H1 (cell line): Measurements from ENCODE around the gene NCOA5. TPM values are rescaled to one million over a fixed set of nuclear protein-coding genes. Genes with fewer than 3 reads are reported as not detected.

Source experiments
- CTCF ChIA-PET: fragments of 300-600 bp; sonication (Branson Sonifier 250); formaldehyde crosslinking; loops from one replicate; lab custom pipeline; 2021; ENCODE audit not compliant: partially characterized antibody; lab: Charles Lee
- POLR2A ChIA-PET: fragments of 300-600 bp; sonication (Branson Sonifier 250); formaldehyde crosslinking; loops from one replicate; lab custom pipeline; 2021; ENCODE audit warnings: inconsistent platforms; ENCODE audit not compliant: partially characterized antibody; lab: Charles Lee
- DNase-seq, 2 experiments: peaks; one replicate each; pipeline versions ENCODE4 v3.0.0 to v3.0.0-alpha.2; 2010 to 2022; ENCODE audit warnings: low spot score in 2 of 2, low read depth in 1 of 2, mixed read lengths in 1 of 2
- FAIRE-seq: peaks from 2 replicates; lab custom pipeline; 2011; peaks lifted over from hg19 to GRCh38; lab: Jason Lieb, UNC
- H2AFZ ChIP-seq: 2 replicates; pipeline ENCODE4 v1.8.1; 2012; ENCODE audit warnings: low read length, inconsistent platforms
- H2AK5ac ChIP-seq: 2 replicates; pipeline ENCODE4 v1.6.1; 2013; ENCODE audit warnings: low read depth, low read length
- H2BK120ac ChIP-seq: replicated peaks from 2 replicates; pipeline ENCODE3; 2013; ENCODE audit warnings: low read depth, low read length, inconsistent platforms
- H2BK12ac ChIP-seq: 2 replicates; pipeline ENCODE4 v1.6.1; 2013; ENCODE audit warnings: low read depth, low read length
- H2BK15ac ChIP-seq: 2 replicates; pipeline ENCODE4 v1.6.1; 2013; ENCODE audit warnings: low read length
- H2BK20ac ChIP-seq: 2 replicates; pipeline ENCODE4 v1.6.1; 2013; ENCODE audit warnings: low read length
- H2BK5ac ChIP-seq: 2 replicates; pipeline ENCODE4 v1.6.1; 2013; ENCODE audit warnings: low read depth, low read length
- H3K14ac ChIP-seq: 2 replicates; pipeline ENCODE4 v1.6.1; 2013; ENCODE audit warnings: inconsistent platforms; ENCODE audit not compliant: insufficient read length
- H3K18ac ChIP-seq: 2 replicates; pipeline ENCODE4 v1.6.1; 2013; ENCODE audit warnings: low read length; ENCODE audit errors: extremely low read depth
- H3K23ac ChIP-seq: 2 replicates; pipeline ENCODE4 v1.6.1; 2013; ENCODE audit warnings: inconsistent platforms; ENCODE audit not compliant: insufficient read length
- H3K23me2 ChIP-seq: 2 replicates; pipeline ENCODE4 v1.6.1; 2013; ENCODE audit warnings: low read depth, low read length
- H3K27ac ChIP-seq: 2 replicates; pipeline ENCODE4 v1.6.1; 2011; ENCODE audit warnings: low read depth, low read length, inconsistent platforms
- H3K27me3 ChIP-seq, 4 experiments: replicated peaks in 1 of 4; 1 replicate in 1 of 4; 2 replicates in 3 of 4; pipeline versions ENCODE4 v1.6.1 to v1.8.1; 2011 to 2013; ENCODE audit warnings: low read length in 3 of 4, mild to moderate bottlenecking in 3 of 4, inconsistent platforms in 2 of 4, mixed read lengths in 2 of 4, moderate library complexity in 1 of 4; ENCODE audit not compliant: control insufficient read depth in 3 of 4, insufficient read depth in 3 of 4; ENCODE audit errors: extremely low read depth in 1 of 4
- H3K36me3 ChIP-seq, 4 experiments: 2 replicates each; pipeline versions ENCODE4 v1.6.1 to v1.8.1; 2011 to 2013; ENCODE audit warnings: mild to moderate bottlenecking in 4 of 4, low read length in 3 of 4, moderate library complexity in 2 of 4, control low read depth in 1 of 4, inconsistent platforms in 1 of 4; ENCODE audit not compliant: insufficient read depth in 4 of 4, control insufficient read depth in 2 of 4
- H3K4ac ChIP-seq: replicated peaks from 2 replicates; pipeline ENCODE3; 2013; ENCODE audit warnings: low read length, low read depth, mixed read lengths, inconsistent platforms; ENCODE audit not compliant: insufficient read length
- H3K4me1 ChIP-seq, 4 experiments: replicated peaks in 1 of 4; 1 replicate in 1 of 4; 2 replicates in 3 of 4; pipeline versions ENCODE4 v1.6.1 to v1.8.1; 2011 to 2013; ENCODE audit warnings: low read length in 3 of 4, inconsistent platforms in 2 of 4, mixed read lengths in 1 of 4; ENCODE audit not compliant: insufficient read depth in 4 of 4, control insufficient read depth in 3 of 4
- H3K4me2 ChIP-seq, 2 experiments: 2 replicates each; pipeline versions ENCODE4 v1.6.1 to v1.8.1; 2011 to 2013; ENCODE audit warnings: low read depth in 2 of 2, low read length in 2 of 2, control low read depth in 1 of 2, inconsistent platforms in 1 of 2, mild to moderate bottlenecking in 1 of 2; ENCODE audit not compliant: insufficient read depth in 1 of 2
- H3K4me3 ChIP-seq, 4 experiments: fragments of 200-600, 300-600 bp in 1 of 4; sonication (generic), shearing (Covaris generic), sonication (Bioruptor Twin) in 1 of 4; 2 replicates each; pipeline versions ENCODE4 v1.5.1 to v1.8.1; 2011 to 2016; ENCODE audit warnings: low read length in 4 of 4, low read depth in 3 of 4, control low read depth in 2 of 4, inconsistent platforms in 2 of 4, mild to moderate bottlenecking in 2 of 4, mixed read lengths in 1 of 4, moderate library complexity in 1 of 4; ENCODE audit not compliant: insufficient read depth in 2 of 4; ENCODE audit errors: extremely low read depth in 1 of 4
- H3K56ac ChIP-seq: replicated peaks from 2 replicates; pipeline ENCODE3; 2013; ENCODE audit warnings: low read depth, mild to moderate bottlenecking, mixed read lengths, low read length, inconsistent platforms; ENCODE audit not compliant: insufficient read length
- H3K79me1 ChIP-seq: 2 replicates; pipeline ENCODE4 v1.6.1; 2013; ENCODE audit warnings: low read depth, low read length, control low read depth
- H3K79me2 ChIP-seq, 2 experiments: 2 replicates each; pipeline versions ENCODE4 v1.6.1 to v1.8.1; 2012 to 2013; ENCODE audit warnings: low read length in 2 of 2, mild to moderate bottlenecking in 2 of 2, inconsistent platforms in 1 of 2; ENCODE audit not compliant: insufficient read depth in 2 of 2, control insufficient read depth in 1 of 2
- H3K9ac ChIP-seq, 4 experiments: replicated peaks in 1 of 4; 1 replicate in 1 of 4; 2 replicates in 3 of 4; pipeline versions ENCODE4 v1.6.1 to v1.8.1; 2011 to 2013; ENCODE audit warnings: low read depth in 3 of 4, low read length in 3 of 4, control low read depth in 2 of 4, mild to moderate bottlenecking in 2 of 4, moderate library complexity in 2 of 4, inconsistent platforms in 1 of 4; ENCODE audit errors: extremely low read depth in 1 of 4
- H3K9me3 ChIP-seq, 2 experiments: 2 replicates each; pipeline versions ENCODE4 v1.6.1 to v1.8.1; 2012 to 2013; ENCODE audit warnings: mild to moderate bottlenecking in 2 of 2, moderate library complexity in 2 of 2, control low read depth in 1 of 2, inconsistent platforms in 1 of 2, low read depth in 1 of 2, low read length in 1 of 2, mixed read lengths in 1 of 2; ENCODE audit not compliant: insufficient read depth in 2 of 2
- H4K20me1 ChIP-seq, 2 experiments: replicated peaks in 1 of 2; 2 replicates each; pipeline versions ENCODE3 to v1.8.1; 2011 to 2013; ENCODE audit warnings: inconsistent platforms in 2 of 2, low read length in 2 of 2, mild to moderate bottlenecking in 1 of 2; ENCODE audit not compliant: insufficient read depth in 2 of 2, control insufficient read depth in 1 of 2
- H4K5ac ChIP-seq: 2 replicates; pipeline ENCODE4 v1.6.1; 2013; ENCODE audit warnings: low read length, low read depth, mixed read lengths, inconsistent platforms; ENCODE audit not compliant: insufficient read length
- H4K8ac ChIP-seq: 2 replicates; pipeline ENCODE4 v1.8.0; 2013; ENCODE audit warnings: mild to moderate bottlenecking, moderate library complexity, low read length, inconsistent platforms; ENCODE audit not compliant: insufficient read depth; ENCODE audit errors: extremely low read depth
- H4K91ac ChIP-seq: replicated peaks from 2 replicates; pipeline ENCODE3; 2013; ENCODE audit warnings: low read length, mixed read lengths, inconsistent platforms; ENCODE audit not compliant: insufficient read length
- WGBS, 2 experiments: shearing (Covaris generic) in 1 of 2; methylation state at CpG; one replicate each; pipeline versions ENCODE4 v1.1.6 to v1.1.7; 2013 to 2015; ENCODE audit warnings: low lambda C conversion rate in 2 of 2, mixed read lengths in 2 of 2, inconsistent platforms in 1 of 2, low coverage in 1 of 2, missing lambda C conversion rate in 1 of 2; ENCODE audit not compliant: insufficient replicate concordance in 2 of 2, insufficient coverage in 1 of 2, insufficient read length in 1 of 2; ENCODE audit errors: extremely low coverage in 1 of 2, missing lambda C conversion rate in 1 of 2; 5-methylcytosine and 5-hydroxymethylcytosine counted together
- polyA plus RNA-seq, 7 experiments: library from polyadenylated mRNA; depleted of rRNA in 3 of 7; stranded (reverse) in 5 of 7; unstranded in 2 of 7; fragments of >200 nt in 5 of 7; fragments of 200-250 nt in 2 of 7; gene quantifications; 1 replicate in 5 of 7; 2 replicates in 1 of 7; 4 replicates in 1 of 7; pipeline versions ENCODE4 v1.2.1 to v1.2.3, GENCODE V29; 2011 to 2013; ENCODE audit warnings: missing spikeins in 2 of 7, mixed read lengths in 2 of 7
- total RNA-seq: library from RNA; stranded (reverse); fragmentation: NEBNext Ultra II Directional; extraction: Animal tissue kit (Norgen Biotek cat#: 25700); gene quantifications from 2 replicates; pipeline ENCODE4 v1.2.1, GENCODE V29; 2021

The NCOA5 gene
- total and polyA plus RNA-seq, 2 of the 8 experiments (the other 6 are each of a cell fraction or from before 2014, with no cell fraction given) = 20.4 to 29.0 TPM

- Histone ChIP-seq H4K20me1 (peaks cover 0 to 2% of the 10 kb centered on the region in 2 experiments), H2AFZ (no peak overlapping the region), H2BK20ac (no peak overlapping the region), H3K79me1 (no peaks in the 10 kb centered on the region), H2BK120ac (no peak overlapping the region), H3K9ac (no peak overlapping the region), H3K27ac (no peak overlapping the region), H3K14ac (no peak overlapping the region), H2AK5ac (no peak overlapping the region), H3K79me2 (no peaks in the 10 kb centered on the region), H4K8ac (no peak overlapping the region), H3K27me3 (peaks cover 0 to 13% (median under 1%) of the 10 kb centered on the region in 4 experiments; a peak in 2 of 7 replicates), H3K23me2 (no peaks in the 10 kb centered on the region), H3K23ac (no peak overlapping the region), H3K56ac (peak overlapping the region; percentile 19), H3K4me1 (no peaks in the 10 kb centered on the region), H3K36me3 (no peaks in the 10 kb centered on the region), H2BK15ac (no peak overlapping the region), H2BK5ac (no peak overlapping the region), H4K91ac (no peak overlapping the region), H3K4me2 (no peak overlapping the region), H2BK12ac (no peak overlapping the region), H3K4ac (no peak overlapping the region), H3K9me3 (no peaks in the 10 kb centered on the region), H3K18ac (no peak overlapping the region), H3K4me3 (no peak overlapping the region), H4K5ac (no peak overlapping the region)
- DNase-seq = no peak
- WGBS, 2 experiments = 90 to 100% methylated on average over 3 to 4 of the region's 4 CpGs
- FAIRE-seq = no peak
- POLR2A ChIA-PET = no interaction called here
- CTCF ChIA-PET = interaction anchor here (2.0 kb wide), 1 partner anchor 9 kb away, joined by 12 read pairs; no protein-coding TSS in a partner anchor
Observed at GRCh38 chr20:46049190-46049589, 40.6 kb downstream of the NCOA5 start.
